A673 (cell line): ENCODE results near the gene REV3L.

ENCODE experiments used
- EZH2 ChIP-seq: fragments of 200-600 bp; sonication (generic); IDR thresholded peaks from 2 replicates; pipeline ENCODE4 v1.6.1; 2017; ENCODE audit warnings: borderline replicate concordance, low read depth, mild to moderate bottlenecking, mixed read lengths, antibody characterized with exemption, low read length; ENCODE audit not compliant: poor library complexity, severe bottlenecking
- TF ChIP-seq, protein P1 (sequence below): fragments of 300-800, 200-600 bp; sonication (generic); conservative IDR thresholded peaks from 2 replicates; pipeline ENCODE4 v1.5.1; 2017; ENCODE audit warnings: low read depth, mild to moderate bottlenecking, antibody characterized with exemption, low read length, moderate library complexity, mixed read lengths

- TF ChIP-seq EZH2, result no peak
- TF ChIP-seq, protein P1, sequence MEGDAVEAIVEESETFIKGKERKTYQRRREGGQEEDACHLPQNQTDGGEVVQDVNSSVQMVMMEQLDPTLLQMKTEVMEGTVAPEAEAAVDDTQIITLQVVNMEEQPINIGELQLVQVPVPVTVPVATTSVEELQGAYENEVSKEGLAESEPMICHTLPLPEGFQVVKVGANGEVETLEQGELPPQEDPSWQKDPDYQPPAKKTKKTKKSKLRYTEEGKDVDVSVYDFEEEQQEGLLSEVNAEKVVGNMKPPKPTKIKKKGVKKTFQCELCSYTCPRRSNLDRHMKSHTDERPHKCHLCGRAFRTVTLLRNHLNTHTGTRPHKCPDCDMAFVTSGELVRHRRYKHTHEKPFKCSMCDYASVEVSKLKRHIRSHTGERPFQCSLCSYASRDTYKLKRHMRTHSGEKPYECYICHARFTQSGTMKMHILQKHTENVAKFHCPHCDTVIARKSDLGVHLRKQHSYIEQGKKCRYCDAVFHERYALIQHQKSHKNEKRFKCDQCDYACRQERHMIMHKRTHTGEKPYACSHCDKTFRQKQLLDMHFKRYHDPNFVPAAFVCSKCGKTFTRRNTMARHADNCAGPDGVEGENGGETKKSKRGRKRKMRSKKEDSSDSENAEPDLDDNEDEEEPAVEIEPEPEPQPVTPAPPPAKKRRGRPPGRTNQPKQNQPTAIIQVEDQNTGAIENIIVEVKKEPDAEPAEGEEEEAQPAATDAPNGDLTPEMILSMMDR, result no peak
These were observed 145.2 kb downstream of the REV3L start for GRCh38 chr6:111337829-111338236.
